ENCODE measurements around the gene ZNF468.
"Not testable (repeated sequence)": the region's sequence is repeated elsewhere in the genome, so short reads cannot be mapped to it uniquely, and the experiment has no call there.

GRCh38 chr19:52821204-52821960 is 36.0 kb downstream of the ZNF468 start, which contains the start of gene ZNF28:
- peak in 1 of 2 donors; percentile 12 for TF ChIP-seq POLR2A (IDR thresholded peaks at IDR 0.05)
- not testable (repeated sequence) for TF ChIP-seq CTCF (IDR thresholded peaks at IDR 0.05 in 4 of 5, conservative IDR thresholded peaks at IDR 0.05 in 1 of 5)

Measured in gastrocnemius medialis (tissue), 4 donors.